NB4 (cell line): Measurements from ENCODE around the gene FGD3.

Experiments used
- MYC ChIP-seq: IDR thresholded peaks from 2 replicates; pipeline ENCODE4 v1.6.1; 2011; ENCODE audit warnings: low read depth, low read length
- POLR2A ChIP-seq: IDR thresholded peaks from 2 replicates; pipeline ENCODE4 v1.6.1; 2011; ENCODE audit warnings: mild to moderate bottlenecking; ENCODE audit not compliant: insufficient read length; ENCODE audit errors: extremely low read depth
- TF ChIP-seq, protein P1 (sequence below): IDR thresholded peaks from one replicate; pipeline ENCODE4 v1.5.1; 2012; ENCODE audit warnings: low read depth, low read length
- TF ChIP-seq, protein P2 (sequence below): IDR thresholded peaks from 2 replicates; pipeline ENCODE4 v1.6.1; 2011; ENCODE audit warnings: low read depth, low read length

DNA sequence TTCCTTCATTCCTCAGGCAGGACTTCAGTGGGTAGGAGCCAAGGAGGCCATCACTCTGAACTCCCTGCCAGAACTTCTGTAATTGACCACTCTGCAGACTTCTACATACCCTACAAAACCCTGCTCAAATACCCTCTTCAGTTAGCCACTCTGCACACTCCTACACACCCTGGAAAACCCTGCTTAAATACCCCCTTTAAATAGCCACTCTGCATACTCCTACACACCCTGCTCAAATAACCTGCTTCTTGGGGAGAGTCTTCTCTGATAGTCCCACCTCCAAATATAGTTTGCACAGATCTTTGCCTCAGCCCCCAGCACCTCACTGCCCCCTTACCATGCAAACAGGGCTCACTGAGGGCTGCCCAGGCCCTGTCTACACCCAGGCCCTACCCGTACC is 130.0 kb downstream of the FGD3 start:
- TF ChIP-seq, protein P1, sequence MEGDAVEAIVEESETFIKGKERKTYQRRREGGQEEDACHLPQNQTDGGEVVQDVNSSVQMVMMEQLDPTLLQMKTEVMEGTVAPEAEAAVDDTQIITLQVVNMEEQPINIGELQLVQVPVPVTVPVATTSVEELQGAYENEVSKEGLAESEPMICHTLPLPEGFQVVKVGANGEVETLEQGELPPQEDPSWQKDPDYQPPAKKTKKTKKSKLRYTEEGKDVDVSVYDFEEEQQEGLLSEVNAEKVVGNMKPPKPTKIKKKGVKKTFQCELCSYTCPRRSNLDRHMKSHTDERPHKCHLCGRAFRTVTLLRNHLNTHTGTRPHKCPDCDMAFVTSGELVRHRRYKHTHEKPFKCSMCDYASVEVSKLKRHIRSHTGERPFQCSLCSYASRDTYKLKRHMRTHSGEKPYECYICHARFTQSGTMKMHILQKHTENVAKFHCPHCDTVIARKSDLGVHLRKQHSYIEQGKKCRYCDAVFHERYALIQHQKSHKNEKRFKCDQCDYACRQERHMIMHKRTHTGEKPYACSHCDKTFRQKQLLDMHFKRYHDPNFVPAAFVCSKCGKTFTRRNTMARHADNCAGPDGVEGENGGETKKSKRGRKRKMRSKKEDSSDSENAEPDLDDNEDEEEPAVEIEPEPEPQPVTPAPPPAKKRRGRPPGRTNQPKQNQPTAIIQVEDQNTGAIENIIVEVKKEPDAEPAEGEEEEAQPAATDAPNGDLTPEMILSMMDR, result no peak
- TF ChIP-seq POLR2A, result no peak
- TF ChIP-seq, protein P2, sequence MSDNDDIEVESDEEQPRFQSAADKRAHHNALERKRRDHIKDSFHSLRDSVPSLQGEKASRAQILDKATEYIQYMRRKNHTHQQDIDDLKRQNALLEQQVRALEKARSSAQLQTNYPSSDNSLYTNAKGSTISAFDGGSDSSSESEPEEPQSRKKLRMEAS, result no peak
- no peak for TF ChIP-seq MYC
